Esophagus squamous epithelium (tissue), 4 donors: ENCODE results near the gene DGCR6.
"Not testable (repeated sequence)": the region's sequence is repeated elsewhere in the genome, so short reads cannot be mapped to it uniquely, and the experiment has no call there.

ENCODE experiments used
- POLR2A ChIP-seq, 4 donors: fragments of 450-650 bp; IDR thresholded peaks; one replicate each; pipeline ENCODE4 v1.6.1; 2017; ENCODE audit warnings: antibody characterized with exemption in 4 of 4, mild to moderate bottlenecking in 4 of 4, moderate library complexity in 3 of 4
- TF ChIP-seq, protein P1 (sequence below), 6 experiments: fragments of 450-650 bp in 4 of 6; fragments of 200-600 bp in 2 of 6; sonication (generic) in 2 of 6; IDR thresholded peaks; one replicate each; pipeline ENCODE4 v1.5.1; 2016 to 2019; ENCODE audit warnings: antibody characterized with exemption in 6 of 6, mild to moderate bottlenecking in 4 of 6, moderate library complexity in 4 of 6

- TF ChIP-seq, protein P1, sequence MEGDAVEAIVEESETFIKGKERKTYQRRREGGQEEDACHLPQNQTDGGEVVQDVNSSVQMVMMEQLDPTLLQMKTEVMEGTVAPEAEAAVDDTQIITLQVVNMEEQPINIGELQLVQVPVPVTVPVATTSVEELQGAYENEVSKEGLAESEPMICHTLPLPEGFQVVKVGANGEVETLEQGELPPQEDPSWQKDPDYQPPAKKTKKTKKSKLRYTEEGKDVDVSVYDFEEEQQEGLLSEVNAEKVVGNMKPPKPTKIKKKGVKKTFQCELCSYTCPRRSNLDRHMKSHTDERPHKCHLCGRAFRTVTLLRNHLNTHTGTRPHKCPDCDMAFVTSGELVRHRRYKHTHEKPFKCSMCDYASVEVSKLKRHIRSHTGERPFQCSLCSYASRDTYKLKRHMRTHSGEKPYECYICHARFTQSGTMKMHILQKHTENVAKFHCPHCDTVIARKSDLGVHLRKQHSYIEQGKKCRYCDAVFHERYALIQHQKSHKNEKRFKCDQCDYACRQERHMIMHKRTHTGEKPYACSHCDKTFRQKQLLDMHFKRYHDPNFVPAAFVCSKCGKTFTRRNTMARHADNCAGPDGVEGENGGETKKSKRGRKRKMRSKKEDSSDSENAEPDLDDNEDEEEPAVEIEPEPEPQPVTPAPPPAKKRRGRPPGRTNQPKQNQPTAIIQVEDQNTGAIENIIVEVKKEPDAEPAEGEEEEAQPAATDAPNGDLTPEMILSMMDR (IDR thresholded peaks at IDR 0.05): not testable (repeated sequence)
- not testable (repeated sequence) for TF ChIP-seq POLR2A (IDR thresholded peaks at IDR 0.05)
Observed at GRCh38 chr22:18938691-18939090, 32.6 kb downstream of the DGCR6 start.
